Stimulated activated CD4-positive, alpha-beta T cell treated with anti-CD3 and anti-CD28 coated beads, TNF-alpha, amount 100 ng/mL, for 24 hours (primary cell): ENCODE data around the gene SLC15A2.
"Not testable (repeated sequence)": the region's sequence is repeated elsewhere in the genome, so short reads cannot be mapped to it uniquely, and the experiment has no call there.

Experiments
- DNase-seq, 3 experiments: peaks; one replicate each; pipeline ENCODE4 v3.0.0-alpha.2; 2020; ENCODE audit warnings: low read depth in 3 of 3

SLC15A2 gene, protein sequence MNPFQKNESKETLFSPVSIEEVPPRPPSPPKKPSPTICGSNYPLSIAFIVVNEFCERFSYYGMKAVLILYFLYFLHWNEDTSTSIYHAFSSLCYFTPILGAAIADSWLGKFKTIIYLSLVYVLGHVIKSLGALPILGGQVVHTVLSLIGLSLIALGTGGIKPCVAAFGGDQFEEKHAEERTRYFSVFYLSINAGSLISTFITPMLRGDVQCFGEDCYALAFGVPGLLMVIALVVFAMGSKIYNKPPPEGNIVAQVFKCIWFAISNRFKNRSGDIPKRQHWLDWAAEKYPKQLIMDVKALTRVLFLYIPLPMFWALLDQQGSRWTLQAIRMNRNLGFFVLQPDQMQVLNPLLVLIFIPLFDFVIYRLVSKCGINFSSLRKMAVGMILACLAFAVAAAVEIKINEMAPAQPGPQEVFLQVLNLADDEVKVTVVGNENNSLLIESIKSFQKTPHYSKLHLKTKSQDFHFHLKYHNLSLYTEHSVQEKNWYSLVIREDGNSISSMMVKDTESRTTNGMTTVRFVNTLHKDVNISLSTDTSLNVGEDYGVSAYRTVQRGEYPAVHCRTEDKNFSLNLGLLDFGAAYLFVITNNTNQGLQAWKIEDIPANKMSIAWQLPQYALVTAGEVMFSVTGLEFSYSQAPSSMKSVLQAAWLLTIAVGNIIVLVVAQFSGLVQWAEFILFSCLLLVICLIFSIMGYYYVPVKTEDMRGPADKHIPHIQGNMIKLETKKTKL

DNA sequence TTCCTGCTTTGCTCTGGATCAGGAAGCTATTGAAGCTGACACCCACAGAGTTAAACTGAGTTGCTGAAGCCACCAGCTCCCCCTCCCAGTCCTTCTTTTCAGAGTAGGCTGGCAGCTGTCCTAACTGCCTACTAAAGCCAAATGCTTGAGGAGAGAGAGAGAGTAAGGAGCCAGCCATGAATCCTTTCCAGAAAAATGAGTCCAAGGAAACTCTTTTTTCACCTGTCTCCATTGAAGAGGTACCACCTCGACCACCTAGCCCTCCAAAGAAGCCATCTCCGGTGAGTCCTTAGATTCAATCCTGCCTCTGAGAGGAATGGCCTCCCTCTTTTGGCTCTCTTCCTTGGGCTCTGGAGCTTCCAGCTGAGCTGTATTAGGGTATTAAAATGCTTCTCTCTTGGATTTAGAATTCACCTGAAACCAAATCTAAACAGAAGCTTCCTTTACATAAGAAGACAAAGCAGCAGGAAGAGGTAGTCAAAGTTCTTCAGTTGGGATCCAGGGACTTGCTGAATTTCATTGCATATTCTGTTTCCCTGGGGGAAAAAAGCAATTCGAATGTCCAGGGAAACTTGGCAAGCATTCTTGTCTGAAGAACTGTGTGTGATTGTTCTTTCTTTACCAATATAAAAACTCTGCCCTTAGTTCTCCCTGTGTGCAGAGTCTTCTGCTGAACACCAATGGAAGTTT lies at the start of gene SLC15A2:
Gene SLC15A2 (plus strand): TSS at position 101 of the 690 bp plus-strand sequence. CDS start 76 bp downstream, at position 177.
- DNase-seq, result no peak

DNA sequence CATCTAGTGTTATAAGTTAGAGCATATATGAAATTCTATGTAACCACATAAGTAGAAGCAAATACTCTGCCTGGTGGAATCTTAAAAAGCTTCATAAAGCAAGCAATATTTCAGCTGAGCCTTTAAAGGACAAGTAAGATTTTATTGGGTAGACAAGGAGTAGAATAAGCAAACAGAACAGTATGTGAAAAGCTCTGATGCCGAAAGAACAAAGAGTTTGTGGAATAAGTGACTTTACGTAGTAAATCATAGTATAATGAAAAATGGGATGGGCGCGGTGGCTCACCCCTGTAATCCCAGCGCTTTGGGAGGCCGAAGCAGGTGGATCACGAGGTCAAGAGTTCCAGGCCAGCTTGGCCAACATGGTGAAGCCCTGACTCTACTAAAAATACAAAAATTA lies 49.3 kb upstream of the SLC15A2 start:
- no peak for DNase-seq

DNA sequence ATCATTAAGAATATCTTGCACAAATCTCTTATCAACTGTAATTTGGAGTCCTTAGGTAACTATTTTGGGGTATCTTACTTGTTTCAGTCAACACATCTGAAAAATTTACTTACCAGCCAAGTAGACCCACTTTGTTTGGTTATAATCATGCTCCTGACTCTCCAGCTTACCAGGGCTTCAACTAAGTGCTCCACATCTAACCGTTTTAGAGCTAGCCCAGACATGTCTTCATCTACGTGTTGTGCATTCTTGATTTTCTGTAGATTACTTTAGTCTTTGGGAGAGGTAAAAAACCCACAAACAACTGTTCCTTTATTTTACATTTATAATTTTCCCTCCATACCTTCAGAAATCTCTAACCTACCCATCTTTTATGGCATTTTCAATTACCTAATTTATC lies 41.9 kb upstream of the SLC15A2 start:
- no peak for DNase-seq

DNA sequence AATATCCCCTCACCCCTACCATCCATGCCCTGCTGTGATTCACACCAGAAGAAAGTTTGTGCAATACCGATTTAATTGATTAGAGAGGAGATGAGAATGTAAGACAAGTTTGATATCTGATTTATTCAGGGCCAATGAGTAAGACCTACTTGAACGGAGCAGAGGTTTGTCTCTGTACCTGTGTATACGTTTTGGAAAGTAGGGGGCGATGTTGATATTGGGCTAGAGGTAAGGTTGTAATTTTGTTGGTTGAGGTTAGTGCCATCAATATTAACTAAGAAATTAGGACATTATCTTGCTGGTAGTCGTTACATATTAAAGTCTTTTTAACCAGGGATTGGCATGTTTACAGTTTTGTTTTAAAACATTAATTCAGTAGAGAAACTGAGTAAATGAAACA lies 38.6 kb upstream of the SLC15A2 start:
- no peak for DNase-seq

DNA sequence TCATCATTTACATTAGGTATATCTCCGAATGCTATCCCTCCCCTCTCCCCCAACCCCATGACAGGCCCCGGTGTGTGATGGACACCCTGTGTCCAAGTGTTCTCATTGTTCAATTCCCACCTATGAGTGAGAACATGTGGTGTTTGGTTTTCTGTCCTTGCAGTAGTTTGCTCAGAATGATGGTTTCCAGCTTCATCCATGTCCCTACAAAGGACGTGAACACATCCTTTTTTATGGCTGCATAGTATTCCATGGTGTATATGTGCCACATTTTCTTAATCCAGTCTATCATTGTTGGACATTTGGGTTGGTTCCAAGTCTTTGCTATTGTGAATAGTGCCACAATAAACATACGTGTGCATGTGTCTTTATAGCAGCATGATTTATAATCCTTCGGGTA lies 36.4 kb upstream of the SLC15A2 start:
- not testable (repeated sequence) for DNase-seq

DNA sequence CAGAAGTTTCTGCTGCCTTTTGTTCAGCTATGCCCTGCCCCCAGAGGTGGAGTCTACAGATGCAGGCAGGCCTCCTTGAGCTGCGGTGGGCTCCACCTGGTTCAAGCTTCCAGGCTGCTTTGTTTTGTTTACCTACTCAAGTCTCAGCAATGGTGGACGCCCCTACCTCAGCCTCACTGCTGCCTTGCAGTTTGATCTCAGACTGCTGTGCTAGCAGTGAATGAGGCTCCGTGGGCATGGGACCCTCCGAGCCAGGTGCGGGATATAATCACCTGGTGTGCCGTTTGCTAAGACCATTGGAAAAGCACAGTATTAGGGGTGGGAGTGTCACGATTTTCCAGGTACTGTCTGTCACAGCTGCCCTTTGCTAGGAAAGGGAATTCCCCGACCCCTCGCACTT lies 31.0 kb upstream of the SLC15A2 start:
- DNase-seq, result not testable (repeated sequence)

DNA sequence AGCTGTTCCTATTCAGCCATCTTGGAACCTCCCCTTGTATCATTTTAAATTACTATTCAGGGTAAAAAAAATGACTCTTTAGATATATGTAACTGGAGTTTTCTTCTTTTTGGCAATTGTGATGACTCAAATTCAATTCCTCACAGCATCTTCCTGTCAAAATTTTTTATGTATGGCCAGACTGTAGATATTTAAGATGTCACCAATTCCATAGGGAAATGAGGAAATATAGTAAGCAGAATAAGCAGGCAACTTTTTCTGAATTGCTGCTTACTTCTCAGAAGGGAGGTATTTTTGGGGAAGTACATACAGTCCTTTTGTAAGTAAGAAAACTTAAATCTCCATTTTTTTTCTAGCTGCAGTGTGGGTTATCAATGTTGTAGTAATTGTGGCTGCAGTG lies 30.4 kb upstream of the SLC15A2 start:
- DNase-seq, result no peak

DNA sequence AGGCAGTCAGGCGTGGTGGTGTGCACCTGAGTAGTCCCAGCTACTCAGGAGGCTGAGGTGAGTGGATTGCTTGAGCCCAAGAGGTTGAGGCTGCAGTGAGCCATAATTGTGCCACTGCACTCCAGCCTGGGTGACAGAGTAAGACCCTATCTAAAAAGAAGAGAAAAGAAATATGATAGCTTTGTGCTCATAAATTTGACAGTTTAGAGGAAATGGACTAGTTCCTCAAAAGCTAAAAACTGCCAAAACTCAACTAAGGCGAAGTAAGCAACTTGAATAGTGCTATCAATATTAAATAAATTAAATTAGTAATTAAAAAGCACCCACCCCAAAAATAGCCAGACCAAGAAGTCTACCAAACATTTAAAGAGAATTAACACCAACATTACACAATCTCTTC lies 24.5 kb upstream of the SLC15A2 start:
- no peak for DNase-seq

DNA sequence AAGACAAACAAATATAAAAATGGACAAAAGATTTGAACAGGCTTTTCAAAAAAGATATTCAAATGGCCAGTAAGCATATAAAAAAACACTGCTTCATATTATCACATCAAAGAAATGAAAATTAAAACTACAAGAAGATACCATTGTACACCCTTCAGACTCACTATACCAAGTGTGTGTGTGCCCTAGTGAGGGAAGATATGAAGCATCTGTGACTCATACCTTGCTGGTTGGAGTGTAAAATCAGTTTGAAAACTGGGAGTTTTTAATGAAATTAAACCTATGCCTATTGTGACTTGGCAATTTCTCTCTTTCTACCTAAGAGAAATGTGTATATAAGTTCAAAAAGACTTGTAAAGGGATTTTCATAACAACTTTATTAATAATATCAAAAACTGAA lies 23.5 kb upstream of the SLC15A2 start:
- no peak for DNase-seq

DNA sequence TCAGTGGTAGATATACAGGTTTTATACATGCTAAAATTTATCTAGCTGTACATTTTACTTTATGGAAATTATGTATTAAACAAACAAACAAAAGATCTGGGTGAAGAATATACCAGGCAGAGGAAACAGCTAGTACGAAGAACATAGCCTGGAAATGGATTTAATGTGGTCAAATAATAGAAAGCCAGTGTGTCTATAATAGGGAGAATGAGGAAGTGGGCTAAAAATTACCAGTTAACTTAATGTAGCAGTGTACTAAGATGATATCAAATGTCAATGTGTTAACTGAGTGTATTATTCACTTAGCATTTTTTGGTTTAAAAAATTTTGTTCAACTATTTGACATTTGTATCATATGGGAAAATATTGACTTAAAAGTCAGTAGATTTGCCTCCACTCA lies 22.8 kb upstream of the SLC15A2 start:
- DNase-seq, result no peak

DNA sequence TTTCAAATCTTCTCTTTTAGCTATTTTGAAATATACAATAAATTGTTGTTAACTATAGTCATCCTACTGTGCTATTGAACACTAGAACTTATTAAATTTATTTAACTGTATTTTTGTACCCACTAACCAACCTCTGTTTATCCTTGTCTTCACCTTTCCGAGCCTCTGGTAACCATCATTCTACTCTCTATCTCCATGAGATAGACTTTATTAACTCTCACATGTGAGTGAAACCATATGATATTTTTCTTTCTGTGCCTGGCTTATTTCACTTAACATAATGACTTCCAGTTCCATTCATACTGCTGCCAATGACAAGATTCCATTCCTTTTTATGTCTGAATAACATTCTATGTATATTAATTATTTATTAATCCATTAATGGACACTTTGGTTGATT lies 15.8 kb upstream of the SLC15A2 start:
- DNase-seq, result no peak

DNA sequence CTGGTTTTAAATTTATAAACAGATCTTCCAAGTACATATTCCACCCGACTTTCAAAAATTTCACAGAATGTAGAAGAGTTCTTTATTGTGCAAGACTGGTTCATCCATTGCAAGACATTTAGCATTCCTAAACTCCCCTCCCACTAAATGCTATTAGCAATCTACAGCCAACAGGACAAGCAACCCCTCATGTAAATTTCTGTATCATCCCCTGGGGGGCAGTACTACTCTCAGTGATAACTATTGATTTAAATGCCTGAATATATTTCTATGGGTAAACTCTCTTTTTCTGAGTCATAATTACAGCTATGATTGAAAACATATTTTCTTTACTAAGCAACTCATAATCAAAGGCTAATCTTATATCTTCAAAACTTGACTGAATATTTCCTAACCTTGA lies 10.7 kb upstream of the SLC15A2 start:
- no peak for DNase-seq

DNA sequence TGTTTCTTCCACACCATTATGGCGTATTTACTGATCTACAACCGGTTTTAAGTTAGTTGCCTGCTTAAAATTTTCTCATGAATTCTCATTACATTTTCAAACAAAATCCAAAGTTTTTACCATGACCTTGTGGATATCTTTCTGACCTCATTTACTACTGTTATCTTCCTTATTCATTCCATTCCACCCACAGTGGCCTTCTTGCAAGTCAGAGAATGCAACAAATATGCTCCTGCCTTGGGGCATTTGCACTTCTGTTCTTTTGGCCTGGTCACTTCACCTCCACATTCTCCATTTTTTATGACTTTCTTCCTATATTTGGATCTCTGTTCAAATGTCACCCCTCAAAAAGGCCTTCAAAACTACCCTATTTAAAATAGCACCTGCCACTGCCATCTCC lies 8.8 kb upstream of the SLC15A2 start:
- no peak for DNase-seq

DNA sequence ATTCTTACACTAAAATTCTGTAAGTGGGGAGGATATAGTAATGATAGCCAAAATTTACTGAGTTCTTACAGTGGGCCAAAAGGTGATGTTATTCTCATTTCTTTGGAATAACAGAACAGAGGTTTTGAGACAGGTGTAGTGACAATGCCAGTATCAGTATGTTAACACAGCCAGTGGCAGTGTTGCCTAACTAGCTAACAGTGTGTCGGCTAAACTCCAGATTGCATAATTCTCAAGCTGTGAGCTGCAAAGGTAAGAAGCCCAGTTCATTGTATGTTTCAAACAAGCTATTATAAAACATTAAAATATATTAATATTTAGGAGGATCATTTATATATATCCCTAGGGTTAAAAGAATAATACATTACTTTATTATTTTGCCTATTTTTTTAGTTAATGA lies 920 bp downstream of the SLC15A2 start:
- no peak for DNase-seq

DNA sequence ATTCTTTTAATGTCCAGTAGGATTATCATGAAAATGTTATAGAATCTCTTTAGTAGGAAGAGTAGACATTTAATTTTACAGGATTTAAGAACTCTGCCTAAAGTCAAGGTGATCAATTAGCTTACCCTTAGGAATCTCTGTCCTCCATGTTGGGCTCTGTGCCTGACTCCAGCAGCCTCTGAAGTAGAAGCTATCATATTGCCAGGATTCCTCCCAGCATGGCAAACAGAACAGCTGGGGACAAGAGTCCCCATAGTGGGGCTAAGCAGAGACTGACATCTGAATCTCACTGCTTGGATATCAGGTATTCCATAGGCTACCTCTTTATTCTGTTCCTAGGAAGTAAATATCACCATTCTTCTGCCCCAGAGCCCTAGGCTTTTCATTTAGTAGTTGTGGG lies 1.5 kb downstream of the SLC15A2 start:
- no peak for DNase-seq

DNA sequence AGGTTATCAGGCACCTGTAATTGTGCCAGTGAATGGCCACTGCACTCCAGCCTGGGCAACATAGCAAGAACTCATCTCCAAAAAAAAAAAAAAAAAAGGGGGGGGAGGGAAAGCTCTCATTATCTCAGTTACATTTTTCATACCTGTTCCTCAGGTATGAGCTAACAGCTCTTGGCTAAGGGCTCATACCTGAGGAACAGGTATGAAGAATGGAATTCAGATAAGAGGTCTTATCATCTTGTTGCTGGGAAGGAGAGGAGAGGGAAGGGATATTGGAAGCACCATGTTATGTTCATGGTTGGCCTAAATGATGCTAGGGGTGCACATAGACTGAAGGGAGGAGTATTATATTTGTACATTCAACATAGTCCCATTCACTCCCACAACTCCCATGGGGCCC lies 2.6 kb downstream of the SLC15A2 start:
- DNase-seq, result no peak

DNA sequence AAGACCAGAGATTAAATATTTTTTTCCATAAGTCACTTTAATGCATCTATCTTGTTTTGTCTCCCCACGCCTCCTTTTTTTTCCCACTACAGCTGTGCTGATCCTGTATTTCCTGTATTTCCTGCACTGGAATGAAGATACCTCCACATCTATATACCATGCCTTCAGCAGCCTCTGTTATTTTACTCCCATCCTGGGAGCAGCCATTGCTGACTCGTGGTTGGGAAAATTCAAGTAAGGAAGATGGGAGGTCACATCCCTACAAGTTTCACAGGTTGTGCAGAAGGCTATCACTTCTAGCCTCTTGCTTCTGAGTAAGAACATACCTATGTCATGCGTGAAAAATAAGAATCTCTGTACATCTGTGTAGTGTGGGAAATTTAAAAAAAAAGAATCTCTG lies 3.1 kb downstream of the SLC15A2 start:
- DNase-seq, result no peak

DNA sequence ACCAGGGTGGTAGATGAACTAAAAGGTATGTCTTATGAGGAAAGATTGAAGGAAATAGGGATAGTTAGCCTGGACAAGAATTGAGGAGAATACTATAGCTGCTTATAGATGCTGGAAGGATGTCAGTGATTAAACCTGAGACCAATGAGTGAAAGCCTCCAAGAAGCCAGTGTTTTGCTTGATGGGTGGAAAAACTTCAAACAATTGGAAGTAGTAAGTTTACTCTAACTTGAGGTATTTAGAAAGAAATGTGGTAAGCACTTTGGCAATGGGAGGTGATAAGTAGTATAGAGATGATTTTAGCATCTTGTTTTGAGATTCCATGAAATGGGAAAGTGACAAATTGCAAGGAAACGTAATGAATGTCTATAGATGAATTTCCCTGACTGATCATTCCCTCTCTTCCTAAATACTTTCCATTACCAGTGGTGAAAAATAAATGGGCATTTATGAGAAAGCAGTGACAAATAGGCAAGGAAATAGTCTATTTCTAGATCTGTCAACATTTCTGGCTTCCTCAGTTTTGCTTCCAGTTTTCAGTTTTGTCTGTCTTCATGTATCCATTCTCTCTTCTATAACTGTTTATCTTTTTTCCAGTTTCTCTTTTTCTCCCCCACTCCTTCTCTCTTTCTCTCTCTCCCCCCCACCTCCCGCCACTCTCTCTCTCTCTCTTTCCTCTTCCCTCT lies 19.2 kb downstream of the SLC15A2 start:
- no peak for DNase-seq

DNA sequence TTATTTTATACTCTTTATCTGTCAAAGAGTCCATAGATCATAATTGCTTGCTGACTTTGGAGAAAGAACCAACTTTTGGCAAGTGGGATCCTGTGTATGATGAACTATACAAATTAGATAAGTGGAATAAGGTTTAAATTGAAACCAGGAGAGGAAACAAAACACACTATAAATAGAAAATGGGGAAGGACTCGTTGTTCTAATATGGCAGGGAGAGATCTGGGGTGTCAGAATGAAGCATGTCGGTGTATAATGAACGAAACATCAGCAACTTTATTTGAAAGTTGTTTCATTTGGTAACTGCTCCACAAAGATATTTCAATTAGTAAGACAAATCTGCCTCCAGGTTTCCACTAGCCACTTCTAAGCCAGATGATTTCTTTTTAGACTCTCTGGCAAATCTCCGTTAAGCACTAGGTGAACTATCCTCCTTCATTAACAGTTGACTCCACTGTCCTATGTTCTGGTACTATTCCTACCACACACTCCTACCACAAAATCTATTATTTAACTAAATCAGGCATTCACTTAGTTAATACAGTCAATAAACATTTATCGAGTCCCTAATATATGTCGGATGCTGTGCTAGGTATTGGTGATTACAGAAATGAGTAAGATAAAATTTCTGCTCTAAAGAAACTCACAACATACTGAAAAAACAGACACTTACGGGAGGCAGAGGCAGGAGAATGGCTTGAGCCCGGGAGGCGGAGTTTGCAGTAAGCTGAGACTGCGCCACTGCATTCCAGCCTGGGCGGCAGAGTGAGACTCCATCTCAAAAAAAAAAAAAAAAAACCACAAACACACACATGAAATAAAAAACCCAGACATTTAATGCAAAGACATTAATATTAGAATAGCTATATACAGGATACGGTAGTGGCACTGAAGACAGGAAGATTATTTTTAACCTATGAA lies 20.1 kb downstream of the SLC15A2 start:
- DNase-seq, result no peak

DNA sequence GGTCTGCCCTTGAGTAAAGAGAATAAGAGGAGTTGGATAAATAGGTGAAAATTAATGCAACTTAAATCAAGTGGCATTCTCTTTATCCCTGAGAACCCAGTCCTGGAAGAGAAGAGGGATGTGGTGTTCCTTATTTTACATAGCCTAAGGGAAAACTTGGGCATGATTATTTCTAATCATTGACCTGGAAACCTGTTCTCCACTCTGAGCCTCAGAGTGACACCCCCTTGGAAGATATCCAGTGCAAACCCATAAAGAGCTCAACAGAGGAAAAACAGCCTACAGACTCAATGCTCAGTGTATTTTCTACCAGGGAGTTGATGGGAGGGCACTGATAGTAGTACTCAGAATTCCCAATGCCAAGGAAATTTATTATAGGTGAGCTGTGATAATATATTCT lies 22.0 kb downstream of the SLC15A2 start:
- no peak for DNase-seq
